ENCODE data around the gene BTC. TPM values are rescaled to one million over a fixed set of nuclear protein-coding genes. Genes with fewer than 3 reads are reported as not detected.

Gene BTC
- total and polyA plus RNA-seq, 2 of the 13 experiments (the other 11 are each of a cell fraction or from before 2014, with no cell fraction given) = not detected

DNA sequence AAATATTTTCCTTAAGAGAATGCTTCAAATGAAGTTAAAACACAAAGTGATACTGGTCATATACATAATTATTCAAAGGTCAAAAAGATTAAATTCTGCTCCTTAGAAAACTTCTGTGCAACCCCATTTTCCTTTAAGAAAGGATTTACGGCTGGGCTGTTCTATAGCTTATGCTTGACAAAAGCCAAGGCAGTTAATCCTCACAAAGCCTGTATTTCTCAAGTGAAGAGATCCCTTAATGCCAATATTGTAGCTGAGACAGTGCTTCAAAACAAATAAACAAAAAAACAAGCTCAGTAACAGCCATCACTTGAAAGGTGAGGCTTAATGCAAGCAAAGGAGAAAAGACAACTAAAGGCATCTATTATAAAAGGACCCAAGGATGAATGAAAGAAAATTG, 42.5 kb downstream of the BTC start:
- ATAC-seq (no peak), DNase-seq (ENCODE audit: low spot score) (no peak), FAIRE-seq (no peak)
- Histone ChIP-seq H3K79me2 (ENCODE audit: insufficient read depth, low read length) (no peaks in the 10 kb centered on the region), H3K4me3 (replicated peaks in 1 of 3; ENCODE audit: insufficient read depth in 1 of 3, low read depth in 2 of 3, low read length in 3 of 3) (no peak overlapping the region), H3K4me2 (ENCODE audit: low read depth, low read length) (no peak overlapping the region), H4K20me1 (ENCODE audit: insufficient read depth, low read length) (no peaks in the 10 kb centered on the region), H2AFZ (ENCODE audit: low read length) (no peak overlapping the region), H3K27ac (ENCODE audit: extremely low read length, insufficient read depth, low read length) (no peak overlapping the region), H3K9me3 (ENCODE audit: low read length) (no peaks in the 10 kb centered on the region), H3K9ac (ENCODE audit: insufficient read depth, low read depth, low read length) (no peak overlapping the region), H3K36me3 (replicated peaks in 1 of 2; ENCODE audit: control insufficient read depth in 1 of 2, insufficient read depth in 2 of 2, low read length in 2 of 2) (no peaks in the 10 kb centered on the region), H3K27me3 (ENCODE audit: control insufficient read depth in 1 of 2, insufficient read depth in 2 of 2, low read length in 2 of 2) (peaks cover 0 to 6% of the 10 kb centered on the region in 2 experiments; a peak in 2 of 5 replicates), H3K4me1 (ENCODE audit: insufficient read depth, low read length) (no peaks in the 10 kb centered on the region)
- intact Hi-C loops (cut with micrococcal nuclease; ENCODE audit: unreplicated experiment) = no loop called here
- WGBS (ENCODE audit: low lambda C conversion rate) = 46% methylated on average over 1 of the region's 1 CpG
- TF ChIP-seq, protein P1, sequence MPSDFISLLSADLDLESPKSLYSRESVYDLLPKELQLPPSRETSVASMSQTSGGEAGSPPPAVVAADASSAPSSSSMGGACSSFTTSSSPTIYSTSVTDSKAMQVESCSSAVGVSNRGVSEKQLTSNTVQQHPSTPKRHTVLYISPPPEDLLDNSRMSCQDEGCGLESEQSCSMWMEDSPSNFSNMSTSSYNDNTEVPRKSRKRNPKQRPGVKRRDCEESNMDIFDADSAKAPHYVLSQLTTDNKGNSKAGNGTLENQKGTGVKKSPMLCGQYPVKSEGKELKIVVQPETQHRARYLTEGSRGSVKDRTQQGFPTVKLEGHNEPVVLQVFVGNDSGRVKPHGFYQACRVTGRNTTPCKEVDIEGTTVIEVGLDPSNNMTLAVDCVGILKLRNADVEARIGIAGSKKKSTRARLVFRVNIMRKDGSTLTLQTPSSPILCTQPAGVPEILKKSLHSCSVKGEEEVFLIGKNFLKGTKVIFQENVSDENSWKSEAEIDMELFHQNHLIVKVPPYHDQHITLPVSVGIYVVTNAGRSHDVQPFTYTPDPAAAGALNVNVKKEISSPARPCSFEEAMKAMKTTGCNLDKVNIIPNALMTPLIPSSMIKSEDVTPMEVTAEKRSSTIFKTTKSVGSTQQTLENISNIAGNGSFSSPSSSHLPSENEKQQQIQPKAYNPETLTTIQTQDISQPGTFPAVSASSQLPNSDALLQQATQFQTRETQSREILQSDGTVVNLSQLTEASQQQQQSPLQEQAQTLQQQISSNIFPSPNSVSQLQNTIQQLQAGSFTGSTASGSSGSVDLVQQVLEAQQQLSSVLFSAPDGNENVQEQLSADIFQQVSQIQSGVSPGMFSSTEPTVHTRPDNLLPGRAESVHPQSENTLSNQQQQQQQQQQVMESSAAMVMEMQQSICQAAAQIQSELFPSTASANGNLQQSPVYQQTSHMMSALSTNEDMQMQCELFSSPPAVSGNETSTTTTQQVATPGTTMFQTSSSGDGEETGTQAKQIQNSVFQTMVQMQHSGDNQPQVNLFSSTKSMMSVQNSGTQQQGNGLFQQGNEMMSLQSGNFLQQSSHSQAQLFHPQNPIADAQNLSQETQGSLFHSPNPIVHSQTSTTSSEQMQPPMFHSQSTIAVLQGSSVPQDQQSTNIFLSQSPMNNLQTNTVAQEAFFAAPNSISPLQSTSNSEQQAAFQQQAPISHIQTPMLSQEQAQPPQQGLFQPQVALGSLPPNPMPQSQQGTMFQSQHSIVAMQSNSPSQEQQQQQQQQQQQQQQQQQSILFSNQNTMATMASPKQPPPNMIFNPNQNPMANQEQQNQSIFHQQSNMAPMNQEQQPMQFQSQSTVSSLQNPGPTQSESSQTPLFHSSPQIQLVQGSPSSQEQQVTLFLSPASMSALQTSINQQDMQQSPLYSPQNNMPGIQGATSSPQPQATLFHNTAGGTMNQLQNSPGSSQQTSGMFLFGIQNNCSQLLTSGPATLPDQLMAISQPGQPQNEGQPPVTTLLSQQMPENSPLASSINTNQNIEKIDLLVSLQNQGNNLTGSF (CRISPR knock-in tag; IDR thresholded peaks at IDR 0.05) = no peak
- TF ChIP-seq POGK (CRISPR knock-in tag; conservative IDR thresholded peaks at IDR 0.05) (no peak), ZNF33A (CRISPR knock-in tag; IDR thresholded peaks at IDR 0.05; ENCODE audit: borderline replicate concordance) (no peak), NR3C1 (CRISPR knock-in tag; IDR thresholded peaks at IDR 0.05) (no peak), STAT5B (CRISPR knock-in tag; IDR thresholded peaks at IDR 0.05) (no peak), ZMYM2 (CRISPR knock-in tag; IDR thresholded peaks at IDR 0.05) (no peak), PCBP1 (IDR thresholded peaks at IDR 0.05; ENCODE audit: borderline replicate concordance, low read depth, low read length) (no peak), NKX3-1 (CRISPR knock-in tag; IDR thresholded peaks at IDR 0.05) (no peak), ZNF34 (CRISPR knock-in tag; IDR thresholded peaks at IDR 0.05; ENCODE audit: borderline replicate concordance) (no peak), IKZF4 (CRISPR knock-in tag; IDR thresholded peaks at IDR 0.05; ENCODE audit: borderline replicate concordance, low read depth, not compliant biosample characterization) (no peak)
- TF ChIP-seq, protein P2, sequence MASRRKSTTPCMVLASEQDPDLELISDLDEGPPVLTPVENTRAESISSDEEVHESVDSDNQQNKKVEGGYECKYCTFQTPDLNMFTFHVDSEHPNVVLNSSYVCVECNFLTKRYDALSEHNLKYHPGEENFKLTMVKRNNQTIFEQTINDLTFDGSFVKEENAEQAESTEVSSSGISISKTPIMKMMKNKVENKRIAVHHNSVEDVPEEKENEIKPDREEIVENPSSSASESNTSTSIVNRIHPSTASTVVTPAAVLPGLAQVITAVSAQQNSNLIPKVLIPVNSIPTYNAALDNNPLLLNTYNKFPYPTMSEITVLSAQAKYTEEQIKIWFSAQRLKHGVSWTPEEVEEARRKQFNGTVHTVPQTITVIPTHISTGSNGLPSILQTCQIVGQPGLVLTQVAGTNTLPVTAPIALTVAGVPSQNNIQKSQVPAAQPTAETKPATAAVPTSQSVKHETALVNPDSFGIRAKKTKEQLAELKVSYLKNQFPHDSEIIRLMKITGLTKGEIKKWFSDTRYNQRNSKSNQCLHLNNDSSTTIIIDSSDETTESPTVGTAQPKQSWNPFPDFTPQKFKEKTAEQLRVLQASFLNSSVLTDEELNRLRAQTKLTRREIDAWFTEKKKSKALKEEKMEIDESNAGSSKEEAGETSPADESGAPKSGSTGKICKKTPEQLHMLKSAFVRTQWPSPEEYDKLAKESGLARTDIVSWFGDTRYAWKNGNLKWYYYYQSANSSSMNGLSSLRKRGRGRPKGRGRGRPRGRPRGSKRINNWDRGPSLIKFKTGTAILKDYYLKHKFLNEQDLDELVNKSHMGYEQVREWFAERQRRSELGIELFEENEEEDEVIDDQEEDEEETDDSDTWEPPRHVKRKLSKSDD (CRISPR knock-in tag; IDR thresholded peaks at IDR 0.05; ENCODE audit: low read depth) = no peak
- TF ChIP-seq, protein P3, sequence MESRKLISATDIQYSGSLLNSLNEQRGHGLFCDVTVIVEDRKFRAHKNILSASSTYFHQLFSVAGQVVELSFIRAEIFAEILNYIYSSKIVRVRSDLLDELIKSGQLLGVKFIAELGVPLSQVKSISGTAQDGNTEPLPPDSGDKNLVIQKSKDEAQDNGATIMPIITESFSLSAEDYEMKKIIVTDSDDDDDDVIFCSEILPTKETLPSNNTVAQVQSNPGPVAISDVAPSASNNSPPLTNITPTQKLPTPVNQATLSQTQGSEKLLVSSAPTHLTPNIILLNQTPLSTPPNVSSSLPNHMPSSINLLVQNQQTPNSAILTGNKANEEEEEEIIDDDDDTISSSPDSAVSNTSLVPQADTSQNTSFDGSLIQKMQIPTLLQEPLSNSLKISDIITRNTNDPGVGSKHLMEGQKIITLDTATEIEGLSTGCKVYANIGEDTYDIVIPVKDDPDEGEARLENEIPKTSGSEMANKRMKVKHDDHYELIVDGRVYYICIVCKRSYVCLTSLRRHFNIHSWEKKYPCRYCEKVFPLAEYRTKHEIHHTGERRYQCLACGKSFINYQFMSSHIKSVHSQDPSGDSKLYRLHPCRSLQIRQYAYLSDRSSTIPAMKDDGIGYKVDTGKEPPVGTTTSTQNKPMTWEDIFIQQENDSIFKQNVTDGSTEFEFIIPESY (CRISPR knock-in tag; IDR thresholded peaks at IDR 0.05) = no peak
- in situ Hi-C loops (cut with HindIII; ENCODE audit: extremely low pct_ligation_motif_present, low pct_unique_long_range_greater_than_20kb) = no loop called here
- ChIA-PET POLR2A (no interaction called here), CTCF (ENCODE audit: low intra/inter-chr PET ratio, low total read pairs) (no interaction called here)
- BruUV-seq (replicated peaks) = no TSS peak
